NT2/D1 (cell line): ENCODE results near the gene MAST4.
"Not testable (repeated sequence)": the region's sequence is repeated elsewhere in the genome, so short reads cannot be mapped to it uniquely, and the experiment has no call there.

Experiments used
- DNase-seq: peaks from one replicate; pipeline ENCODE4 v3.0.0-alpha.2; 2011; ENCODE audit warnings: low read depth, low spot score
- H3K27me3 ChIP-seq: 2 replicates; pipeline ENCODE4 v1.6.0; 2011; ENCODE audit warnings: mild to moderate bottlenecking; ENCODE audit not compliant: insufficient read length, insufficient read depth
- H3K36me3 ChIP-seq: 2 replicates; pipeline ENCODE4 v1.6.1; 2011; ENCODE audit warnings: mild to moderate bottlenecking, low read length, mixed read lengths; ENCODE audit not compliant: insufficient read depth, insufficient read length
- H3K4me1 ChIP-seq: 2 replicates; pipeline ENCODE4 v1.5.1; 2011; ENCODE audit not compliant: insufficient read depth, insufficient read length
- H3K4me3 ChIP-seq: 2 replicates; pipeline ENCODE4 v1.5.1; 2011; ENCODE audit warnings: low read depth; ENCODE audit not compliant: insufficient read length
- H3K9ac ChIP-seq: 2 replicates; pipeline ENCODE4 v1.6.0; 2011; ENCODE audit warnings: low read depth; ENCODE audit not compliant: insufficient read length
- H3K9me3 ChIP-seq: 2 replicates; pipeline ENCODE4 v1.5.1; 2011; ENCODE audit warnings: mild to moderate bottlenecking, low read length; ENCODE audit not compliant: insufficient read depth
- SUZ12 ChIP-seq: IDR thresholded peaks from 2 replicates; pipeline ENCODE4 v1.6.1; 2011; ENCODE audit not compliant: insufficient read length, insufficient read depth; ENCODE audit errors: extremely low read depth
- YY1 ChIP-seq: IDR thresholded peaks from 2 replicates; pipeline ENCODE4 v1.6.1; 2011; ENCODE audit not compliant: insufficient read length, insufficient read depth
- ZNF274 ChIP-seq: IDR thresholded peaks from 2 replicates; pipeline ENCODE4 v1.6.1; 2011; ENCODE audit warnings: mild to moderate bottlenecking, low read depth, low read length

The MAST4 gene

GRCh38 chr5:67119010-67119409 lies 522.8 kb downstream of the MAST4 start:
- H3K9me3 ChIP-seq = no peaks in the 10 kb centered on the region
- no peak overlapping the region for H3K9ac ChIP-seq
- peaks cover under 1% of the 10 kb centered on the region for H3K36me3 ChIP-seq
- H3K4me1 ChIP-seq = no peaks in the 10 kb centered on the region
- H3K27me3 ChIP-seq = no peaks in the 10 kb centered on the region
- H3K4me3 ChIP-seq = no peak overlapping the region
- no peak for TF ChIP-seq YY1
- no peak for TF ChIP-seq SUZ12
- no peak for TF ChIP-seq ZNF274
- no peak for DNase-seq

DNA sequence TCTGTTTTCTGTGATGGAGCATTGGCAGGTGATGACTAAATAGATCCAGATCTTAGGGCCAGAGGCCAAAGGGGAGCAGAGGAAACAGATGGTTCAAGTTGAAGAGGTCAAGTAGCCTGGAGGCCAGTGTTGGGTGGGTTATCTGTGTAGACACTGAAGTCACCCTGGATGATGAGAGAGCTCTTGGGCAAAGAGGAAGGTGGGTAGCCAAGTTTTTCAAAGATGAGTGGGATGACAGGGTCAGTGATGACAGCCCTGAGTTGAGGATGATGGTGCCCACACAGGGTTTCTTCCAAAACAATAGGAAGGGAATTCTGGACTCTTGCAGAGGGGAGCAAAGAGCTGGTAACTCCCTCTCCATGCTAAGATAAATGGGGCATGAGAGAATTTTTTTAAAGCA lies 523.8 kb downstream of the MAST4 start:
- no peaks in the 10 kb centered on the region for H3K27me3 ChIP-seq
- no peak for DNase-seq
- H3K4me3 ChIP-seq = no peak overlapping the region
- H3K9ac ChIP-seq = no peak overlapping the region
- H3K9me3 ChIP-seq = no peaks in the 10 kb centered on the region
- no peaks in the 10 kb centered on the region for H3K4me1 ChIP-seq
- no peaks in the 10 kb centered on the region for H3K36me3 ChIP-seq
- no peak for TF ChIP-seq ZNF274
- no peak for TF ChIP-seq SUZ12
- no peak for TF ChIP-seq YY1

DNA sequence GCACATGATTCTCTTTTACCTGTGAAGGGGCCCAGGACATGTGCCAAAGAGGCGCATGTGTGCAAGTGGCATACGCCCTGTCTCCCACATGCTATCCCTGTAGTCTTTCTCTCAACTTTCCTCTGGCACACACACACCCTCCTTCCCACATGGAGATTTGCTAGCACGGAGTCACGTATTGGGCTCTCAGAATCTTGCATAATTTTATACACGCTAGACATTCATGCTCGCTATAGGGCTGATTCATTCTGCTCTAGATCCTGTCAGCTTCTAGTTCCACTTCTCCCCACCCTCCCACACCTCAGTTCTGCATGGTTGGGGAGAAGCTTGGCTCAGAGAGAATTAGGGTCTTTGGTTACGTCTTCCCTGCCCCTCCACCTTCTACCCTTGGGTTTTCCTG lies 527.6 kb downstream of the MAST4 start:
- no peaks in the 10 kb centered on the region for H3K36me3 ChIP-seq
- no peaks in the 10 kb centered on the region for H3K9me3 ChIP-seq
- TF ChIP-seq SUZ12 = no peak
- TF ChIP-seq ZNF274 = no peak
- TF ChIP-seq YY1 = no peak
- no peak overlapping the region for H3K4me3 ChIP-seq
- no peak for DNase-seq
- H3K9ac ChIP-seq = no peak overlapping the region
- no peaks in the 10 kb centered on the region for H3K4me1 ChIP-seq
- H3K27me3 ChIP-seq = no peaks in the 10 kb centered on the region

DNA sequence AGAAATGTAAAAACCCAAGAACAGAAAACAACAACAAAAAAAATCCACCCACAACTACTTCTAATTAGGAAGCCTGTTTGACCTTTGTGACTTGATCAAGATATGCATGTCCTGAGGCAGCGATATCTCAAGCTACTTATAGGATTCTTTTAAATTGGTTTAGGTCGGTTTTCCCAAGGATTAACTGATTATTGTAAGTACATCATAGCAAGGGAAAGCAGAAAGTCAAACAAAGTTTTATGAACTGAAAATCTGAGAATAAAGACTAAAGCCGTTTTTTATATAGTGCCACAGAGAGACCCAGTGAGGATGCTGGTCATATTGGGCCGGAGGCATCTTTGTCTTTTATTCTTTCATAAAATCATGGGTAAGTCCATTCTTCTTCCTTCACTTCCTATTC lies 528.4 kb downstream of the MAST4 start:
- Histone ChIP-seq H3K4me1 (no peaks in the 10 kb centered on the region), H3K4me3 (no peak overlapping the region), H3K36me3 (no peaks in the 10 kb centered on the region), H3K9ac (no peak overlapping the region), H3K9me3 (no peaks in the 10 kb centered on the region), H3K27me3 (no peaks in the 10 kb centered on the region)
- DNase-seq = no peak
- TF ChIP-seq SUZ12 = no peak
- TF ChIP-seq ZNF274 = no peak
- no peak for TF ChIP-seq YY1

GRCh38 chr5:67127347-67127895 lies 531.2 kb downstream of the MAST4 start:
- DNase-seq, H3K27me3 ChIP-seq, H3K4me1 ChIP-seq, H3K9me3 ChIP-seq, H3K4me3 ChIP-seq, H3K9ac ChIP-seq, H3K36me3 ChIP-seq: not testable (repeated sequence)

- Histone ChIP-seq H3K9ac (no peak overlapping the region), H3K27me3 (no peaks in the 10 kb centered on the region), H3K4me3 (no peak overlapping the region), H3K36me3 (no peaks in the 10 kb centered on the region), H3K9me3 (no peaks in the 10 kb centered on the region), H3K4me1 (no peaks in the 10 kb centered on the region)
- no peak for TF ChIP-seq ZNF274
- TF ChIP-seq SUZ12 = no peak
- no peak for TF ChIP-seq YY1
- no peak for DNase-seq
Measured at GRCh38 chr5:67129768-67130167, 533.6 kb downstream of the MAST4 start.

DNA sequence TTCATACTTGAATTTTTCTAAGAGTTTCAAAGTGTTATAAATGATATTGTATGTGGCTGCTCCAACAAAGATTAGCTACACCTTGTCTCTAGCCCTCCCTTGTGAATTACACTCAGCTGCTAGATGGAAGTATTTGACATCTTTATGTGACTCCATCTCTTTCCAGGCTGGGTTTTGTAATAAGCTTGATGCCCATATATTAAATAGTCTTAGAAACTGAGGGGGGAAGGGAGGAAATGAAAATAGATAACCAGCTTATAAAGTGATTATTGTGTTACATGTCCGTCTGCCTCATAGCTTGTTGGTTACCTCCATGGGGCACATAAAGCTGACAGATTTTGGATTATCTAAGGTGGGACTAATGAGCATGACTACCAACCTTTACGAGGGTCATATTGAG lies 537.0 kb downstream of the MAST4 start:
- H3K9ac ChIP-seq = no peak overlapping the region
- no peak for DNase-seq
- H3K9me3 ChIP-seq = no peaks in the 10 kb centered on the region
- H3K4me1 ChIP-seq = no peaks in the 10 kb centered on the region
- no peak overlapping the region for H3K4me3 ChIP-seq
- TF ChIP-seq ZNF274 (no peak), YY1 (no peak)
- H3K36me3 ChIP-seq = peaks cover 2% of the 10 kb centered on the region
- no peaks in the 10 kb centered on the region for H3K27me3 ChIP-seq

- H3K9ac ChIP-seq = no peak overlapping the region
- no peaks in the 10 kb centered on the region for H3K9me3 ChIP-seq
- DNase-seq = no peak
- peaks cover 2% of the 10 kb centered on the region for H3K36me3 ChIP-seq
- TF ChIP-seq ZNF274 (no peak), YY1 (no peak), SUZ12 (no peak)
- H3K27me3 ChIP-seq = no peaks in the 10 kb centered on the region
- H3K4me3 ChIP-seq = no peak overlapping the region
- no peaks in the 10 kb centered on the region for H3K4me1 ChIP-seq
Measured at GRCh38 chr5:67133776-67134175, 537.6 kb downstream of the MAST4 start.
